HK-2 (cell line): ENCODE results near the gene LYPD6B.

Experiments
- DNase-seq: peaks from one replicate; pipeline ENCODE4 v3.0.0-alpha.2; 2018; ENCODE audit not compliant: unreplicated experiment

Gene LYPD6B

GRCh38 chr2:149076863-149077412 is 38.4 kb downstream of the LYPD6B start:
- DNase-seq, result no peak

GRCh38 chr2:149077861-149078260 is 39.4 kb downstream of the LYPD6B start:
- DNase-seq, result no peak

DNA sequence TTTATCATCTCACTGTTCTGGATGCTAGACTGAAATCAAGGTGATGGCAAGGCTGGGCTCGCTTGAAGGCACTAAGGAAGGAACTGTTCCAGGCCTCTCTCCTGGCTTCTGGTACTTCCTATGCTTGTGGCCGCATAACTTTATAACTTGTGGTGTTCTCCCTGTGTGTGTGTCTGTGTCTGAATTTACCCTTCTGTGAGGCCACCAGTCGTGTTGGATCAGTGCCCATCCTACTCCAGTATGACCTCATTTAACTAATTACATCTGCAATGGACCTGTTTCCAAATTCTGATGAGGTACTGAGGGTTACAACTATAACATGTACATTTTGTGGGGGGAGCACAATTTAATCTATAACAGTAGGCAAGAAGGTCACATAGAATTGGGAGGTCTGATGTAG is 41.6 kb downstream of the LYPD6B start:
- DNase-seq, result no peak

GRCh38 chr2:149080971-149081370 is 42.5 kb downstream of the LYPD6B start:
- DNase-seq, result no peak

GRCh38 chr2:149082079-149082478 is 43.6 kb downstream of the LYPD6B start:
- DNase-seq, result no peak

DNA sequence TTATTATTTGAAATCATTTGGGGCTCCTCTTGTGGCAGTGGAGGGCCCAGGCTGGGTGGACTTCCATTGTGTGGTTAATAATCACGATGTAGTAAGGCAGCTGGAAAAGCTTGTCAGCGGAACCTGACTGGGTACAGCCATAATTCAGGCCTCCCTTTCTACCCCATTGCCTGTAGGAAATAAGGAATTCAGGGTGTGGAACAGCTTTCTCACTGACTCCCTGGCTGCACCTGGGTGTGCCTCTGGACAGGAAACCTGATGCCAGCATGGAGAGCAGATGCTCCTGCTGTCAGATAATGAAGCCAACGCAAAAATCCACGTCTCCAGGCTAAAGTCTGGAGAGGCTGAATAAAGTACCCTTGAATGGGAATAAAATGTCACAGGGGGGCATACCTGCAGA is 44.2 kb downstream of the LYPD6B start:
- no peak for DNase-seq

DNA sequence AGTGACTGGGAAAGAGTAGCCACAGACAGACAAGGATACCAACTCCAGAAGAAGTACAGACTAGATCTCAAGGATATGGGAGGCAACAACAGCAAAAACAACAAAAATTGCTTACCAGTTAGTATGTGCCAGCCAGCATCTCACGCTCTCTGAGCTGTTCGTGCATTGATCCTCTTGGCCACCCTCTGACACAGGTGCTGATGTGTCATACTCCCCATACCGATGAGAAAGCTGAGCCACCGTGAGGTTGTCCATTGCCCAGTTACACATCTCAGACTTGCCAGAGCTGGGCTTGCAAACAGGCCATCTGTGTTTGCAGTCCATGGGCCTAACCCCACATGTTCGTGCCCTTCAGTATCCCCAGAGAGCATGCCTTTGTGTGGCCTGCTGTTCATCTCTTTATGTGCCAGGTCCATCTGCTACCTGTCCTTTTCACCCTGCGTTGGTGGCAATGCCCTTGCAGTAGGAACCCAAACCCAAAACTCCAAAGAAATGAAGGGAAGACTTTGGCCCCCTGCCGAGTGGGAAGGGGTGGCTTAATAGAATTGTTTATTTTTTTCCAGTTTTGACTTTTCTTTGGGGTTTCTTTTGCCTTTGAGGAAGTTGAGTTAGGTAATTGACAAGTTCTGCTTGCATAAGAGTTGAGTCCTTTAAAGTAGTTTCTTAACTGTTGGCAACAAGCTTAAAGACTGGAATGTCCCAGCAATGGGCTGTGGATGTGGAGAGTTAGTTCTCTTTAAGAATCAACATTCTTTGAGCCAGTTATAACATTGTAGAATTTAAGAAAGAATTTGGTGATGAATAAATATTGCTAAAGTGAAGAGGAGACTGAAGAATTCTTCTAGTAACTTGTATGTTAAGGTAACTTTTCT is 46.7 kb downstream of the LYPD6B start:
- DNase-seq, result no peak

- DNase-seq, result no peak
Measured at GRCh38 chr2:149087751-149088150, 49.3 kb downstream of the LYPD6B start.

DNA sequence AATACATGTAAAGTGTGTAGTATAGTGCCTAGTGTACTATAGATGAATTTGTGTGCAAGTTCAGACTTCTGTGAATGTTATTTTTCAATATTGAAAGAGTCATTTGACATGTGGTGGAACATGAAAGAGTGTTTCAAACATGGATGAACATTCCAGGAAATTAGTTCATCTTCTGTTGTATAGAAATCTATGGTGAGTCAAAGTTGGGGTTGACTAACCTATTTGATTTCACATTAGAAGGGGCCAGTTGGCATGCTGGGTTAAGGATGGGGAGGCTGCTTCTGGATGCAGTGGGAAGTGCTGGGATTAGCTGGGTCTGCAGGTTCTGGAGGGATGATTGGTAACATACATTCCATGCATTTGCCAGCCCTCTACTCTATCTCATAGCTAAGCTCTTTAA is 50.6 kb downstream of the LYPD6B start:
- no peak for DNase-seq

DNA sequence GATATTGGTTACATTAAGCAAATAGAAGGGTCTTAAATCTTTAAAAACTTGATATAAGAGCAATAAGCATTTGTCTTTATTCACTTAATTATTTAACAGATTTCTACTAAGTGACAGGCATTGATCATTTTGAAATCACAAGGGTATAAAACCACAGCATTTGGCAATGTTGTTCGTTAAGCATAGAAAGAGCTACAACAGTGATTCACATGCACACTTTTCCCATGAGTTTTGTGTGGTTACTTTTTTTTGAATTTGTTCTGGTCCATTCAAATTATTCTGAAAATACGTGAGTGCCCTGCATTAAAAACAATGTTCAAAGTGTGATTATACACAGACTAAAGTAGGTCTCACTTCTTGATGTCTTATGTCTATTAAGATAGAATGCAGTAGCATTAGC is 52.2 kb downstream of the LYPD6B start:
- no peak for DNase-seq

- no peak for DNase-seq
Measured at GRCh38 chr2:149093579-149093978, 55.1 kb downstream of the LYPD6B start.

- no peak for DNase-seq
Measured at GRCh38 chr2:149094217-149095015, 55.9 kb downstream of the LYPD6B start.

GRCh38 chr2:149098701-149099100 is 60.2 kb downstream of the LYPD6B start:
- no peak for DNase-seq

- DNase-seq, result no peak
Measured at GRCh38 chr2:149099298-149099697, 60.8 kb downstream of the LYPD6B start.

DNA sequence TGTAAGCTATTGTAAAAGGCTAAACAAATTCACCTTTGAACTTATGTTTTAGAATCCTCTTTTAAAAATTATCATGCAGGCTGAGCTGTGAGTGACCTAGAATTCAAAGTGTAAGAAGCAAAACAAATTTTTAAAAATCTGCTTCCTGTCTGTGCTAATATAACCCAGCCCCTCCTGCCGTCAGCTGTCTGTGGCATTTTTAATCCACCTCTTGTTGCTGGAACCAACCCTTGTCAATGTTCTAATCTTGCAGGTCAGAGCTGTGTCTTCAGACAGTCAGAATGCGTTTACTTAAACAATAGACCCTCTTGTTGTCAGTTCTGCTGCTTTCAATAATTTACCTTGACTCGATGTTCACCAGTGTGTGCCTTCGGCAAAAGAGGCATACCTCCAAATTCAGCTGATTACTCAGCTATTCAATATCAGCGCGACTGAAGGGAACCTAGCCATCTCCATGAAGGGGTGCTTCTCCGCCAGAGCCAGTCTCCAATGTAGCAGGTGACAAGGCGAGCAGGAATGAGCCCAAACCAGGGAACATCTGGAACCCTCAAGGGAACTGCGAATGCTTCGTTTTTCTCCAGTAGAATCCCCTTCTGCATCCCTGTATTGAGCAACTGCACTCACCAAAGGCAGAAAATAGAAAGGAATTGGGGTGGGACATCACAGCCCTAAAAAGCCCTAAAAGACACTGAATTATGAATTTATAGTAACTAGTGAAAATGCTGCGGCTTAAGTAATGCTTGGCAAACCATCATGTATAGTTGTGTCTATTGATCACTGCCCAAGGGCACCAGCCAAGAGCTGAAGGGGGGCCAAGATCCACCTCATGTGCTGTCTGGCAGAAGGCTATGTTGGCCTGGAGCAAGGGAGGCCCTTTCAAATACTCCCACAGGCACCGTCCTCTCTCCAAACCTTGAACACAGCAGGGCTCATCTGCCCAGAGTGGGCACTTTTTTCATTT is 62.5 kb downstream of the LYPD6B start:
- no peak for DNase-seq

DNA sequence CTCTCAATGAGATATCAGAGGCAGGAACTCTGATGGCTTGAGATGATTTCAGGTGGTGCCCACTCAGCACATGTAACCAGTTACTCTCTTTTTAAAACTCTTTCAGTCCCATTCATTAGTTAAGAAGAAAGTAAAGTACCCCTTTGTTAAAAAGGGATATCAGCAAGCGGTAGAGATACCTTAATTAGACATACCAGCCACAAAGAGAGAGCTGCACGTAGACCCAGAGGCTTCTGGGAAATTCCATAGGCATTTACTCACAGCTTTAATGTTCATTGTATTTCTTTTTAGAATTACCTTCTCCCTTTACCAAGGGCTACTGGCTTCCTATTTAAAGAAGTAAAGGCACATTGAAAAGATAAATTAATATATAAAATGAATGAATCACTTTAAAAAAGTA is 63.3 kb downstream of the LYPD6B start:
- DNase-seq, result no peak

GRCh38 chr2:149103081-149103620 is 64.7 kb downstream of the LYPD6B start:
- DNase-seq, result no peak

- DNase-seq, result no peak
Measured at GRCh38 chr2:149104221-149104620, 65.7 kb downstream of the LYPD6B start.

DNA sequence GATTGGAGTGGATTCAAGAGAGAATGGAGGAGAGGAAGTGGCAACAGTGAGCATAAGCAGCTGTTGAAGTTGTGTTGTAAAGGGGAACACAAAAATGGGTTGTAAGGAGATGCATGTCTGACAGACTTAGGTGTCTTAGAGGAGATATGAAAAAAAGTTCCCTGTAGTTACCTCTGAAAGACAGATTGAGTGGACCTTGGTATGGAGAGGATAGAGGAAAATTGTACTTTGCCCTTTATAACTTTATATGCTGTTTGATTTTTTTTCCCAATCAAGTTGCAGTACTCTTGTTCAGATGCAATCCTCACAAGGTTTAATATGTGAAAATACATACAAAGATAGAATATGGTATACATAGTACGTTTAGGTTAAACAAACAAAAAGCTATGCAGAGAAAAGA is 73.6 kb downstream of the LYPD6B start:
- DNase-seq, result no peak

DNA sequence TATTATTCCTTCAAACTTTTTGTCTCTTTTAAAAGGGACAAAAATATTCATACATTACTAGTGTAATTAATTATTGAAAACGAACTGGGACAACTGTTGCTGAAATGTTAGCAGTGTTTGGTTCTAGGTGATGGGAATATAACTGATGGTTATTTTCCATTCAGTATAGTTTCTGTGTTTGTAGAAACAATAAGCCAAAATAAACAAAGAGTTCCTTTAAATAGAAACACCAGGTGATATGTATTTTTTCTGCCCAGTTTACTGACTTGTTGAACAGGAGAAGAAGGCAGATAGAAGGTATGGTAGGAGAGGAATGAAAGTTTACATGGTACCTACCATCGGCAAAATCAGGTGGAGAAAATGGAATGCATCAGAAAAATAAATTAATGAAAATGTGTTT is 74.2 kb downstream of the LYPD6B start:
- DNase-seq, result no peak

DNA sequence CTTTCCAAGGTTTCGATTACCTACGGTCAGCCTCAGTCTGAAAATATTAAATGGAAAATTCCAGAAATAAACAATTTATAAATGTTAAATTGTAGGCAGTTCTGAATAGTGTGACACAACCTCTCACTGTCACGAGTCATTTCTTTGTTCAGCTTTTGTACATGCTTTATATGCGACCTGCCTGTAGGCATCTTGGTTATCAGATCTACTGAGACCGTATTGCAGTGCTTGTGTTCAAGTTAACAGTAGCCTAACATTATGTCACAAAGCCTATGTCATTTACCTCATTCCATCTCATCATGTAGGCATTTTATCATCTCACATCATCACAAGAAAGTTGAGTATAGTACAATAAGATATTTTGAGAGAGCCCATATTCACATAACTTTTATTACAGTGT is 77.3 kb downstream of the LYPD6B start:
- no peak for DNase-seq
